HG03469 (cell line): ENCODE measurements around the gene UBE2QL1.

Source experiments
- ATAC-seq: cut with Tn5 transposase; IDR thresholded peaks from one replicate; pipeline ENCODE4 v1.9.1; 2021; ENCODE audit warnings: mild to moderate bottlenecking, moderate library complexity, moderate number of reproducible peaks; ENCODE audit not compliant: unreplicated experiment

The UBE2QL1 gene

GRCh38 chr5:6453937-6454560, 5.4 kb downstream of the UBE2QL1 start:
- no peak for ATAC-seq

- no peak for ATAC-seq
Observed at GRCh38 chr5:6454628-6455053, 6.0 kb downstream of the UBE2QL1 start.

GRCh38 chr5:6455571-6456200, 7.0 kb downstream of the UBE2QL1 start:
- no peak for ATAC-seq

GRCh38 chr5:6456766-6457370, 8.2 kb downstream of the UBE2QL1 start:
- no peak for ATAC-seq

GRCh38 chr5:6457592-6457991, 8.9 kb downstream of the UBE2QL1 start:
- ATAC-seq, result no peak

- ATAC-seq, result no peak
Observed at GRCh38 chr5:6458833-6459232, 10.2 kb downstream of the UBE2QL1 start.

- no peak for ATAC-seq
Observed at GRCh38 chr5:6459896-6460295, 11.2 kb downstream of the UBE2QL1 start.

- ATAC-seq, result no peak
Observed at GRCh38 chr5:6461006-6461405, 12.3 kb downstream of the UBE2QL1 start.

- no peak for ATAC-seq
Observed at GRCh38 chr5:6461793-6462650, 13.4 kb downstream of the UBE2QL1 start.

GRCh38 chr5:6462671-6463070, 14.0 kb downstream of the UBE2QL1 start:
- ATAC-seq, result no peak

GRCh38 chr5:6464441-6464840, 15.8 kb downstream of the UBE2QL1 start:
- no peak for ATAC-seq

- ATAC-seq, result no peak
Observed at GRCh38 chr5:6465831-6466790, 17.5 kb downstream of the UBE2QL1 start.

GRCh38 chr5:6466975-6467567, 18.4 kb downstream of the UBE2QL1 start:
- ATAC-seq, result no peak

- no peak for ATAC-seq
Observed at GRCh38 chr5:6467591-6467990, 18.9 kb downstream of the UBE2QL1 start.

- no peak for ATAC-seq
Observed at GRCh38 chr5:6468104-6468503, 19.4 kb downstream of the UBE2QL1 start.

GRCh38 chr5:6468870-6469269, 20.2 kb downstream of the UBE2QL1 start:
- no peak for ATAC-seq

- no peak for ATAC-seq
Observed at GRCh38 chr5:6469836-6470235, 21.2 kb downstream of the UBE2QL1 start.

GRCh38 chr5:6470672-6471071, 22.0 kb downstream of the UBE2QL1 start:
- ATAC-seq, result no peak

GRCh38 chr5:6471252-6471651, 22.6 kb downstream of the UBE2QL1 start:
- no peak for ATAC-seq

GRCh38 chr5:6472792-6473191, 24.1 kb downstream of the UBE2QL1 start:
- ATAC-seq, result no peak
